GM21360 (cell line): ENCODE measurements around the gene HIGD1B.
"Not testable (repeated sequence)": the region's sequence is repeated elsewhere in the genome, so short reads cannot be mapped to it uniquely, and the experiment has no call there.

Source experiments
- ATAC-seq: cut with Tn5 transposase; IDR thresholded peaks from one replicate; pipeline ENCODE4 v1.9.1; 2021; ENCODE audit warnings: mild to moderate bottlenecking, moderate library complexity; ENCODE audit not compliant: unreplicated experiment

HIGD1B gene

DNA sequence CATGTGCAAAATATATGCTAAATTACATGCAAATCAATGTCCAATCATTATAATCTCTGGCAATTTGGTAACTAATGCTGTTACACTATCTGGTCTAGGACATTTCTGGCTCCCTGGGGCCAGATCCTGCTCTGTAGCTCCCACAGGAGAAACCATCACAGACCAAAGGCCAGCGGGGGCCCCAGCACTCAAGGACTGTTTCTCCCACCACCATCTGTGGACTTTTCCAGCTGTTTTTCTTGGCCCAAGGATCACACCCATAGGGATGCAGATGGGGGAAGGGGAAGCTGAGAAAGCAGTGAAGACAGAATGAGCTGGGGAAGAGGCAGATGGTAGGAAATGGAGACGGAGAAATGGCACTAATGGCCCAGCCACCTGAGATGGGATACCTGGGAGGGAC lies at the start of gene HIGD1B:
HIGD1B (plus strand) TSS at position 298 of the 400 bp plus-strand sequence. CDS start 270 bp downstream, outside the sequence.
- no peak for ATAC-seq

DNA sequence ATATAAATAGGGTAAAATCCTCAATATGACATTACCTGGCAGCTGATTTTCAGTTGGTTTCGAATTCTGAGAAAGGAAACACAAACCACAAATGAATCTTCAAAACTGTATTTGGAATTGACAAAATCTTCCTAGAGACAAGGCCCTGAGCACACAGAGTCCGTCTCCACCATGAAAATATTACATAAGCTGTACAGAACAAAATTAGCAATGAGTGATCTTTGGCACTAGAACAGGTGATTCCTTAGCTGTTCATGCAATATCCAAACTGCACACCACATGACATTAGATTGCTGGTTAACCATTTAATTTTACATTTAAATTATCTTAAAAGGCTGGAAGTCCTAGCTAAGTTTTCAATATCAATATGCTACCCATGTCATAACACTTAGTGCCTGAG lies 49.3 kb upstream of the HIGD1B start:
- ATAC-seq = no peak

DNA sequence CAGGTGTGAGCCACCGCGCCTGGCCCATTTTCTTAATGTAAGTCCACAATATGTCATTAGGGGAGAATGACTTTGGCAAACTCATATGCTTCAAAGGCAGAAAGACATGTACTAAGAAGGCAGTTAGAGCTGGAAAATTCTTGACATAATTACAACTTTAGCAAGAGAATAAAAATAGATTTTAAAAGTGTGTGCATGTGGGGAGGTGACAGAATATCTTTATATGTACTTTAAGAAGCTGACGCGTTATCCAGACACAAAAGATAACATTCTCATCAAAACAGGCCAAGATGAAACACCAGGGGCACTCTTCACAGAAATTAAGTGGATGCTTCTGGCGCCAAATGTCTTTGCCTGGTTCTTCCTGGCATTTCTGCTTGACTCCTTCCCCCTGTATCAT lies 45.8 kb upstream of the HIGD1B start:
- ATAC-seq = no peak

DNA sequence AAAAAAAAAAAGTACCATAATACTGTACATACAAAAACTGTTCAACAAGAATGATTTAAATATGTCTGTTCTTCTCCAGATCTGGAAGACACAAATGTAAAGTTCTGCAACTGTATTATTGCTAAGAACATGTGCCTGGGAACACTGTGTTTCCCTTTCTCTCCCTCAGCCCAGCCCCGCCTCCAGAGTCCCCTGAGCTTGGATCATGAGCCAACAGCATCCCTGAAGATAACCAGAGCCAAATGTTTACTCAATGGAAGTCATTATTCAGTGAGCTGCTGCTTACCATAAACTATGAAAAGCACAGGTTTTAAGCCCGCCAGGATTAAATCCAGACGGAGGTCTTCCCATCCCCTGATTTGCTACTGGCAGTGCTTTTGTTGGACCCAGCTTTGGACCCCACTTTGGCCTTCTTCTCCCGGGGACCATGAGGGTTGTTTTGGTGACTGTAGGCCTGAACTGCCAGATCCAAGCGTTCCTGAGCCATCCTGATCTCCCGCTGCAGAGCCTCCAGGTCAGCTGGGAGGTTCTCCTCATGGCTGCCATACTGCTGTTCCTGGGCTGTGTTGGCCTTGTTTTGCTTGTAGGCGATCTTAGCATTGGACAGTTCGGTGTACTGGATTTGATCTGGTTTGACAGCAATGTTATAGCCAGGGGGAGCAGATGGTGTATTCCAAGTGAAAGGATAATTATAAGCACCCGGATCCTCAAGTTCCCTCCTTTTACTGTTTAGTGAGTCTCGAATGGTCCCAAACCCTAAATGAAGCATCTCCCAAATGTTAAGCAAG lies 43.2 kb upstream of the HIGD1B start:
- ATAC-seq = no peak

DNA sequence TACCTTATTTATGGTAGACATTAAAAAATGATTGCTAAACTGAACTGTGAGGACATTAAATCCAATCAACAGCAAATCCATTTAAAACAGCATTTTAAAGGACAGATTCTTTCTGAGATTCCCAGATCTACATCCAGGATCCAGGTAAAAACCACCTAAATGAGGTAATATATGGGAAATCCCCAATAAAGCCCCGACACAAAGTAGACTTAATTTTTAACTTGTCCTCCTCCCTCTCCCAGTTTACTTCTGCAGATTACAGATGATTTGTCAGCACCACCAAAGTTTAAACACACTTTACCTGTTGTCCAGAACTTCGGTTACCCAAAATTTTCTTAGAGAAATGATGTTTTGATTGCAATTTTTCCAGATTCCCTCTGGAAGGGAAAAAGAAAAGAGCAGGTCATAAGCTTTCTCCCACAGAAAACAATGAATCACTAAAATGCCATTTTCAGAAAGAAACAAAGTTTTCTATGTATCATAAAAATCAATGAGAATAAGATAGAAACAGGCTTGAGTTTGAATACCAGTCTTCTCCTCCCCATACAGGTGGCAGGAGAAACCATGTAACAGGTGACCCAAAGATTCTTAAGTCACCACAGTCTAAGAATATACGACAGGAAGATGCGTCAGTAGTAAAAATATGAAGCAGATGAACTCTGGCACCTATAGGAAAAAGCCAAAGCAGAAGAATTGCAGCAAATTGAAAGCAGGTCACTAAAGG lies 40.4 kb upstream of the HIGD1B start:
- ATAC-seq = no peak

DNA sequence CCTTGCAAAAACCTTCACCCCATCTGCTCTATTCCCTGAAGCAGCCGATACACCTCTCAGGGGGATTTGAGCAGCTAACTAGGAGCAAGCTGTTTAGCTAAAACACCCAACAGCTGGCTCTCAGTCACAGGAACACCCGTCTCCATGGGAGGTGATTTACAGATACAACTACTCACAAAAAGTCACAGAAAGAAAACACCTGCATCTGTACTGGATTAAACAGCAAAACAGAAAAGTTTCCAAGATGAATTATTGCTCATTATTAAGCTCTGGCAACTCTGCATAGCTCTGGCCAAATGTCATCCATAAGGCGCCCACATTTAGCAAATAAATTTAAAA lies 39.9 kb upstream of the HIGD1B start:
- no peak for ATAC-seq

DNA sequence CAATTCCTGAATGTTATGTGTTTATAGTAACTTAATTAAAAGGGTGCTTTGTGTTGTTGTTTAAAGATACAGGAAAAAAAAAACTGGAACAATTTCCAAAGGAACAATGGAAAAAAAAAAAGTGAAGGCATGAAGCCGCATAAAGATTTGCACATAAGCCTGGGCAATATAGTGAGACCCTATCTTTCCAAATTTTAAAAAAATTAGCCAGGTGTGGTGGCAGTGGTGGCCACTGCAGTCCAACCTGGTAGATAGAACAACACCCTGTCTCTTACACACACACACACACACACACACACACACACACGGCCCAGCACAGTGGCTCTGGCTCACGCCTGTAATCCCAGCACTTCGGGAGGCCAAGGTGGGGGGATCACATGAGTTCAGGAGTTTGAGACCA lies 39.5 kb upstream of the HIGD1B start:
- no peak for ATAC-seq

DNA sequence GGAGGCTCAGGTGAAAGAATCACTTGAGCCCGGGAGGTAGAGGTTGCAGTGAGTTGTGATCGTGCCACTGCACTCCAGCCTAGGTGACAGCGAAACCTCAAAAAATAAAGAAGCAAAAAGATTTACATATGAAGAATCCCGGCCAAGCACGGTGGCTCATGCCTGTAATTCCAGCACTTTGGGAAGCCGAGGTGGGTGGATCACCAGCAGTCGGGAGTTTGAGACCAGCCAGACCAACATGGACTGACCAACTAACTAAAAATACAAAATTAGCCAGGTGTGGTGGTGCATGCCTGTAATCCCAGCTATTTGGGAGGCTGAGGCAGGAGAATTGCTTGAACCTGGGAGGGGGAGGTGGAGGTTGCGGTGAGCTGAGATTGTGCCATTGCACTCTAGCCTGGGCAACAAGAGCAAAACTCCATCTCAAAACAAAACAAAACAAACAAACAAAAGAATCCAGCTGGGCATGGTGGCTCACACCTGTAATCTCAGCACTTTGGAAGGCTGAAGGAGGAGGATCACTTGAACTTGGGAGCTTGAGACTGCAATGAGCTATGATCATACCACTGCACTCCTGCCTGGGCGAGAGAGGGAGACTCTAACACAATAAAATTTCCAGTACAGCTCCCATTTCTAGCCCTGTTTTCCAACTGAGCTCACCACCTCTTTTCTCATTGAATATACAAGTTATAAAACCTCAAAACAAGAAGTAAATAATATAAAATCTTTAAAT lies 38.9 kb upstream of the HIGD1B start:
- not testable (repeated sequence) for ATAC-seq

DNA sequence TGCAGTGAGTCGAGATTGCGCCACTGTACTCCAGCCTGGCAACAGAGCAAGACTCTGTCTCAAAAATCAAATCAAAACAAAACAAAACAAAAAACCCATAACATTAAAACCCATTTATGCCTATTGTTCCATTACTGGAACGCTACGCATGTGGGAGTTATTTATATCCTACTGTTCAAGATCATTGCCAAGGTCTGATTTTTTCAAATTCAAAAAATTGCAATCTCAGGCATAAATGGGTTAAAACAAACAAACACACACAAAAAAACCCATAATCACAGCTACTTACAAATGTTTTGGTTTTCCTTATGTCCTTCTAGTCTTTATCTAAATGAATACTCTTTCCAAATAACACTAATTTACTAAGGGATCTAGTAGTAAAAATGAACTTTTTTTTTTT lies 35.4 kb upstream of the HIGD1B start:
- no peak for ATAC-seq

DNA sequence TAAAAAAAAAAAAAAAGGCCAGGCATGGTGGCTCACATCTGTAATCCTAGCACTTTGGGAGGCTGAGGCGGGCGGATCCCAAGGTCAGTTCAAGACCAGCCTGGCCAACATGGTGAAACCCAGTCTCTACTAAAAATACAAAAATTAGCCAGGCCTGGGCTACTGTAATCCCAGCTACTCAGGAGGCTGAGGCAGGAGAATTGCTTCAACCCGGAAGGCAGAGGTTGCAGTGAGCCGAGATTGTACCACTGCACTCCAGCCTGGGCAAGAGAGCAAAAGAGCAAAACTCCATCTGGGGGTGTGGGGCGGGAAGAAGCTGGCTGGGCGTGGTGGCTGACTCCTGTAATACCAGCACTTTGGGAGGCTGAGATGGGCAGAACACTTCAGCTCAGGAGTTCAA lies 29.2 kb upstream of the HIGD1B start:
- ATAC-seq = not testable (repeated sequence)

DNA sequence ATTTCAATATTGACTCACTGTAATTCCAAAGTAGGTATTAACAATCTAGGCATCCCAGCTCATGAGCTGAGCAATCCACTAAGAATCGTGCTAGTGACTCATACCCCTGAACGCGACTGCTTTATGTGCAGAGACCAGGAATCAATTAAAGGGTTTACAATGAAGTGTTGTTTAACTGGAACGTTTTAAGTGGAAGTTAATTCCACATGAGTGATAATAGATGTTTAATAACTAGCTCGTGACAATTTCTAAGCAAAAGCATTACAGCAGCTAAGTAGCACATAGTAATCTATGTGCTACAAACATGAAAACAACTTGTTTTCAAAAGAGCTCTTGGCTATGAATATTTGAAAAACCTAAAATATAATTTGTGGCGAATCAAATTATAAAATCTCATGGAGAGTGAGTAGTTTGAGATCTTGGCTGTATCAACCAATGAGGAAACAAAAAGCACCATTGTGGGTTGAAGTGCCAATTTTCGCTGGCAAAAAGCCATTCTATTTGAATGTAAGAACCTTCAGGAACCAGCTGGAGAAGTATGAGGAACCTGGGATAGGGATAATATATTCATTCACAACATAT lies 27.0 kb upstream of the HIGD1B start:
- ATAC-seq = no peak

DNA sequence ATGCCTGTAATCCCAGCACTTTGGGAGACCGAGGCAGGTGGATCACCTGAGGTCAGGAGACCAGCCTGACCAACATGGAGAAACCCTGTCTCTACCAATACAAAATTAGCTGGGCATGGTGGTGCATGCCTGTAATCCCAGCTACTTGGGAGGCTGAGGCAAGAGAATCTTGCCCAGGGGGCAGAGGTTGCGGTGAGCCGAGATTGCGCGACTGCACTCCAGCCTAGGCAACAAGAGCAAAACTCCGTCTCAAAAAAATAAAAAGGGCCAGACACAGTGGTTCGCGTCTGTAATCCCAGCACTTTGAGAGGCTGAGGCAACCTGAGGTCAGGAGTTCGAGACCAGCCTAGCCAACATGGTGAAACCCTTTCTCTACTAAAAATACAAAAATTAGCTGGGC lies 22.4 kb upstream of the HIGD1B start:
- ATAC-seq = not testable (repeated sequence)

DNA sequence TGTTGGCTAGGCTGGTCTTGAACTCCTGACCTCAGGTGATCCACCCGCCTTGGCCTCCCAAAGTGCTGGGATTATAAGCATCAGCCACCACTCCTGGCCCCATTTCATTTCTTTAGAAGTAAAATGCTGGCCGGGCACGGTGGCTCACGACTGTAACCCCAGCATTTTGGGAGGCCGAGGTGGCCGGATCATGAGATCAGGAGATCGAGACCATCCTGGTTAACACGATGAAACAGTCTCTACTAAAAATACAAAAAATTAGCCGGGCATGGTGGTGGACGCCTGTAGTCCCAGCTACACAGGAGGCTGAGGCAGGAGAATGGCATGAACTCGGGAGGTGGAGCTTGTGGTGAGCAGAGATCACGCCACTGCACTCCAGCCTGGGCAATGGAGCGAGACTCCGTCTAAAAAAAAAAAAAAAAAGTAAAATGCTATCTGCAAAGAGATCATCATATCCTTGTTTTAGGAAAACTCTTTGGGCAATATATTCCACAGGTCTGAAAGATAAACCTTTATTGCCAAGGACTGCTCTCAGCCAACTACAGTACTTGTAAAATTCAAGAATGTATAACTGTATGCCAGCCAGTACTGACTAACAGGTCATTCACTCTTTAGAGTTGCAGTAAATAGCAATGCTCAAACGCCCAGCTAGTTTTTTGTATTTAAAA lies 21.4 kb upstream of the HIGD1B start:
- ATAC-seq = no peak

DNA sequence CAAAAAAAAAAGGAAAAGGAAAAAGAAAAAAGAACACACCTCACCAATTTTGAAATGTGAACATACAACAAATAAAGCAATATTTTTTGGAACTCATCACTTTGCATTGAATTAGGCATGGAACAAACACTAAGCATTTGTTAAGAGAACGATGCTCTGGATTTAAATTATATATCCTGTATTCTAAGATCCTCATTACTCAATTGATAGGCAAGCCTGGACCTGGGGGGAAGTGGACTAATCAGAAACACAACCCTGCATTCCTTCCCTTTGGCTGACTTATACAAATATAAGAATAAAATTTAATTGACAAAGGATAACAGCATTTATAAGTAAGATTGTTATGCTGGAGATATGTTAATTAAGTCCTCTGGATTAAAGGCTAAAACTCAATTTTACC lies 19.8 kb upstream of the HIGD1B start:
- ATAC-seq = no peak

DNA sequence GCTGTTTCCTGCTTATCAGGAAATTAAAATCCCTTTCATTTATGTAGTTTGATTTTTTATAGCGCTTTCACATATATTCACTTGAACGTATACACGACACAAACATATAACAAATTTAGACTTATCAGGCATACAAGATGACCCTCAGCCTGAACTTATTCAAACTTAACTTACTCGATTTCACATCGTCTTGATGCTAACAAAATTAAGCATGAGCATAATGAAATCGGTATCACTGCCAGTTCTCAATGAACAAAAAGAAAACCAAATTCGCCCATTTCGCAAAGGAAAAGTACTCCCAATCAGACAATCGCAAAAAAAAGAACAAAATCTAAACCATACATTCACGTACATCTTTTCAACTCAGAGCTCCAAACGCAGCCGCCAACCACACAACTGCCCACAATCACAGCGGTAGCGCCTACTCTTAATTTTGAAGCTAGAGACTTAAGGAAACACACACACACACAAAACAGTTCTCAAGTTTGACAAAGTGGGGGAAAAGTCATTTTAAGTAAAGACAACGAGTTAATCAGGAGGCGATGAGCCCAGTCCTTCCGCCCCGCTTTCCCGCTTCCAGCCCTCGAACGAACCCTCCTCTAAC lies 18.7 kb upstream of the HIGD1B start:
- no peak for ATAC-seq

DNA sequence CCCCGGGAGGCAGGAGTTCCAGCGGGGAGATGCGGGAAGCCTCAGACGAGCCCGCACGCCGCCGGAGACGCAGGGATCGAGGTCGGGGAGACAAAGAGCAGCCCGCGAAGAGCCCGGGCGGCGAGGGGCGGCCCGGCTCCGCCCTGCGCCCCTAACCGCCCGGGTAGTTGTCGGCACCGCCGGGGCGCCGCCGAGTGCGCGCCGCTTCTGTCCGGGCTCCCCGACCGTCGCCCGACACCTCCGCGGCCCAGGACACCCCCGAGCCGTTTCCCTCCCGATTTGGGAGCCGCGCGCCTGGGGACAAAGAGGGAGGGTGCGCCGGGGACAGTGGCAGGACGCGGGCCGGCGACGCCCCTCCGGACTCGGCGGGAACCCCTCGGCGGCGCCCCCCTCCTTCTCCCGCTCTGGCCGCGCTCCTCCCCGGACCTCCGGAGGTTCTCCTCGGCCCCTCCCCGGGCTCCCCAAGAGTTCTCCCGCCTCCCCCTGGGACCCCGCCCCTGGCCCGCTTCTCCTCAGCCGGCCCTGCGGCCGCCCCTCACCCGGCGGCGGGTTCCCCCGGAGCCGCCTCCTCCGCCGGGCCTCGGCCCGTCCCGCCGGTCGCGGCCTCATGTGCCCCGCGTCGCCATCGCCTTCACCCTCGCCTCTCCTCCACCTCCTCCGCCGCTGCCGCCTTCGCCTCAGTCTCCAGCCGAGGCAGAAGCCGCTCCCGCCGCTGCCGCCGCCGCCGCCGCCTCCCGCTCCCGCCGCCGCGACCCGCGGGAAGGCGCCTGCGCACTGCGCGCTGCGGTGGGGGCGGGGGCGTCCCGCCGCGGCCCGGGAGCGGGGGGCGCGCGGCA lies 17.9 kb upstream of the HIGD1B start, which contains the start of gene GJC1:
GJC1 (minus strand) TSS at position 765 of the 836 bp plus-strand sequence. CDS start 24,470 bp downstream, outside the sequence.
- no peak for ATAC-seq

DNA sequence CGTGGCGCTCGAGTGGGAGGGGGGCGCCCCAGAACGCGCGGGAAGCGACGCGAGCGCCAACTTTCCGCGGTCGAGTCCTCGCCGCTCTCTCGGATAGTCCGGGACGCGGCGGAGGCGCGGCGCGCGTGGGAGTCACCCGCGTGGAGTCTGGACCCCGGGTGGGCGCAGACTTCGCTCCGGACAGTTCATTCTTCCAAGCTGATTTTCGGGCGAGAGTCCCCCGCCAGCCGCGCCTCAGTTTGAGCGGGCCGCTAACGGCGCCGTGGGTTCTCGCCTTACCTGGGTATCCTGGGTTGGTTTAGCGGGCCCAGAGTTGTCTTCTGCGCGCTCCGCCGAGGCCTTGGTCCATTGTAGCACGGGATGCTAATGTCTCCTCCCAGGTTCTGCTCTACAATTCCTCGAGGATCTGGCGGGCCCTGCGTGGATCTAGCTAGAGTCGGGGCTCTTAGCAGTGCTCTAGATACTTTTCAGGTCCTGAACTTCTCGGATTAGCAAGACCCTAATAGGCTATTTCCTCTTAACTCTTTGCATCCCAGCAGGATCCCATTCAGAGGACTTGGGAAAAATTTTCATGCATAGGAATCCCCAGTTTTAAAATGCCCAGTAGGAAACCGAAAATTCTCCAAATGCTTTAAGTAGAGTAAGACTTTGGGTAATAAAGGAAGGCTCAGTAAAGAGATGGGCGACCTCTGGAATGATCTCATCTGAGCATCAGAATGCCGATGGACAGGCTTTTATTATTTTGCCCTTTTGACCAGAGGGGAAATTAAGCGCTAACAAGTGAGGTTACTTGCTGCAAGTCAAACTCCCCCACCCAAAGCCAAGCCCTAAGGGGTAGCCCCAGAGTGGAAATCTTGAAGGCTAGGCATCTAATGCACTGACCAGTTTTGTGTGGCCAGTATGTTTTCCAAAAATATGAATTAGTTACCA lies 17.1 kb upstream of the HIGD1B start:
- no peak for ATAC-seq

DNA sequence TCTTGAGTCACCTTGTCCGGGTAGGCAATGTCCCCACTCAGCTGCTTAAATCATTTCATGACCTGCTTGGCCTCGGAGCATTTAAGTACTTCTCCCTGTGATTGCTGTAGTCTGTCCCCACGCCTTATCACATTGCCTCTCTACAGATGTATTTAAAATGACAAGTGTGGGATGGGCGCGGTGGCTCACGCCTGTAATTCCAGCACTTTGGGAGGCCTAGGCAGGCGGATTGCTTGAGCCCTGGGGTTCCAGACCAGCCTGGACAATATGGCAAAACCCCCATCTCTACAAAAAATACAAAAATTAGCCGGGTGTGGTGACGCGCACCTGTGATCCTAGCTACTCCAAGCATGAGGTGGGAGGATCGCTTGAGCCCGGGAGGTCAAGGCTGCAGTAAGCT lies 16.3 kb upstream of the HIGD1B start:
- ATAC-seq = no peak
